ENCODE results near the gene ZNF205. TPM values are rescaled to one million over a fixed set of nuclear protein-coding genes. Genes with fewer than 3 reads are reported as not detected.
A peak's percentile ranks its signal among the peaks of the same experiment; 100 is the strongest.

The ZNF205 gene
- total and polyA plus RNA-seq, 2 of the 8 experiments (the other 6 are each of a cell fraction or from before 2014, with no cell fraction given), result 19.1 to 19.9 TPM

DNA sequence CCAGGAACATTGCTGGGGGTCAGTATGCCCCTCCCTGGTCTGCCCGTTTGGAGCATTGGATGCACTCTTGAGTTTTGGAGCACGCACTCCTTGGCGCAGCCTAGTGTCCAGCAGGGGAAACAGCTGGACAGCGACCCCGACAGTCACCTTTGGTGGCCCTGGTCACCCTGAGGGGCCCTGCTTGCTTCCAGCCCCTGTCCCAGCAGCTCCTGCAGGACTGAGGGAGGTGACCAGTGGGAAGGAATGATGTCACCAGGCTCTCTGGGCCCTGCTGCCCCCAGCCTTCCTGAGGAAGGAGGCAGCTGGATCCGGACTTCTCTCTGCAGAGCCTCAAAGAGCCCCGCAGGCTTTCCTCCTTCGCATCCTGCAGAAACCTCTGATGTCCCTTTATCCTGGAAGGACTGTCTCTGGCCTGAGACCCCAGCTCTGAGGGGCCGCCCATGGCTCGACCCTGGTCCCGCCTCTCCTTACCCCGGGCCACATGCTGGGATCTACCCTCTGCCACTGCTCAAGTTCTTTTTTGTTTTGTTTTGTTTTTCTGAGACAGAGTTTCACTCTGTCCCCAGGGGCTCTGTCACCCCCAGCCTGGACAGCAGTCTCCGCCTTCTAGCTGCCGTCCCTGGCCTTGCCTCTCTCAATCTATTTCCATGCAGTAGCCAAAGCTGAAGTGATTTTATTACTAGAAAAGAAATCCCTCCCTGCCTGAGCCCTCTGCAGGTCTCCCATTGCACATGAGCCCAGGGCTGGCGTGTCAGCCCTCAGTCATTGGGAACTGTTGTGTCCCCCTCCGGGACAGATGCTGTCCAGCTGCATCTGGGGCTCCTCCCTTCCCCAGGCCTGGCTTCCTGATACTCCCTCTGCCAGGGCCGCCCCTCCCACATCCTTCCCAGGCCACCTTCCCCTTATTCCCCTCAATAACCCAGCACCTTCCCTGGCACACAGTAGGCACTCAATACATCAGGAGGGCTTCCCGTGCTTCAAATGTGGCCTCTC lies 24.8 kb upstream of the ZNF205 start:
- Histone ChIP-seq H4K5ac (ENCODE audit: insufficient read length, low read depth, low read length) (no peak overlapping the region), H4K20me1 (replicated peaks in 1 of 2; ENCODE audit: control insufficient read depth in 1 of 2, insufficient read depth in 2 of 2, low read length in 2 of 2) (peaks cover 13 to 22% of the 10 kb centered on the region in 2 experiments), H4K8ac (ENCODE audit: extremely low read depth, insufficient read depth, low read length) (no peak overlapping the region), H3K18ac (ENCODE audit: extremely low read depth, low read length) (no peak overlapping the region), H2AFZ (ENCODE audit: low read length) (no peak overlapping the region), H2BK15ac (ENCODE audit: low read length) (no peak overlapping the region), H3K56ac (replicated peaks; ENCODE audit: insufficient read length, low read depth, low read length) (no peak overlapping the region), H2BK120ac (replicated peaks; ENCODE audit: low read depth, low read length) (no peak overlapping the region), H3K36me3 (ENCODE audit: control insufficient read depth in 2 of 4, insufficient read depth in 4 of 4, low read length in 3 of 4) (peaks cover 25 to 46% (median 38%) of the 10 kb centered on the region in 4 experiments), H3K23me2 (ENCODE audit: low read depth, low read length) (no peaks in the 10 kb centered on the region), H3K14ac (ENCODE audit: insufficient read length) (no peak overlapping the region), H2BK5ac (ENCODE audit: low read depth, low read length) (peak overlapping the region; percentile 52; the same call in 1 of the 2 replicates), H3K4me3 (ENCODE audit: extremely low read depth in 1 of 4, insufficient read depth in 2 of 4, low read depth in 3 of 4, low read length in 4 of 4) (no peak overlapping the region), H3K9ac (replicated peaks in 1 of 4; ENCODE audit: extremely low read depth in 1 of 4, low read depth in 3 of 4, low read length in 3 of 4) (no peak overlapping the region), H2AK5ac (ENCODE audit: low read depth, low read length) (no peak overlapping the region), H3K4ac (replicated peaks; ENCODE audit: insufficient read length, low read depth, low read length) (no peak overlapping the region), H3K27me3 (replicated peaks in 1 of 4; ENCODE audit: control insufficient read depth in 3 of 4, extremely low read depth in 1 of 4, insufficient read depth in 3 of 4, low read length in 3 of 4) (no peaks in the 10 kb centered on the region), H3K9me3 (ENCODE audit: insufficient read depth in 2 of 2, low read depth in 1 of 2, low read length in 1 of 2) (no peaks in the 10 kb centered on the region), H3K4me2 (ENCODE audit: insufficient read depth in 1 of 2, low read depth in 2 of 2, low read length in 2 of 2) (no peak overlapping the region), H4K91ac (replicated peaks; ENCODE audit: insufficient read length, low read length) (no peak overlapping the region), H3K23ac (ENCODE audit: insufficient read length) (no peak overlapping the region), H3K4me1 (replicated peaks in 1 of 4; ENCODE audit: control insufficient read depth in 3 of 4, insufficient read depth in 4 of 4, low read length in 3 of 4) (peaks cover 0 to 6% (median 5%) of the 10 kb centered on the region in 4 experiments; a peak in 6 of 7 replicates), H2BK20ac (ENCODE audit: low read length) (no peak overlapping the region), H3K27ac (ENCODE audit: low read depth, low read length) (no peak overlapping the region; the same call in 1 of the 2 replicates), H2BK12ac (ENCODE audit: low read depth, low read length) (no peak overlapping the region), H3K79me1 (ENCODE audit: low read depth, low read length) (peaks cover 3% of the 10 kb centered on the region), H3K79me2 (ENCODE audit: control insufficient read depth in 1 of 2, insufficient read depth in 2 of 2, low read length in 2 of 2) (peaks cover 0 to 12% of the 10 kb centered on the region in 2 experiments; a peak in 1 of 4 replicates)
- no peak for DNase-seq (ENCODE audit: low read depth in 1 of 2, low spot score in 2 of 2)
- WGBS, 2 experiments (ENCODE audit: extremely low coverage in 1 of 2, insufficient coverage in 1 of 2, insufficient read length in 1 of 2, insufficient replicate concordance in 2 of 2, low coverage in 1 of 2, low lambda C conversion rate in 2 of 2, missing lambda C conversion rate in 1 of 2), result 90% methylated on average over 17 of the region's 18 CpGs; no CpG with 5 or more reads in 1 of the 2 experiments
- CTCF ChIA-PET (ENCODE audit: partially characterized antibody), result interaction anchor here (1.0 to 36.8 kb wide), 16 partner anchors 9 to 115 kb away, joined by 3 to 619 read pairs (median 6); partner anchors contain the start of genes IL32, ZNF205, ZNF213 and ZSCAN10
- no peak for FAIRE-seq
- POLR2A ChIA-PET (ENCODE audit: partially characterized antibody), result interaction anchor here (0.5 to 8.3 kb wide), 27 partner anchors 12 to 117 kb away, joined by 3 to 137 read pairs (median 5); partner anchors contain the start of genes CLDN6, HCFC1R1, IL32 and THOC6
- TF ChIP-seq POLR2A (IDR thresholded peaks at IDR 0.05; ENCODE audit: control extremely low read depth in 1 of 2, low read depth in 2 of 2, low read length in 2 of 2), result peak in 1 of 2 experiments; percentile 72; a peak in 2 of 3 replicates
- TF ChIP-seq, protein P1, sequence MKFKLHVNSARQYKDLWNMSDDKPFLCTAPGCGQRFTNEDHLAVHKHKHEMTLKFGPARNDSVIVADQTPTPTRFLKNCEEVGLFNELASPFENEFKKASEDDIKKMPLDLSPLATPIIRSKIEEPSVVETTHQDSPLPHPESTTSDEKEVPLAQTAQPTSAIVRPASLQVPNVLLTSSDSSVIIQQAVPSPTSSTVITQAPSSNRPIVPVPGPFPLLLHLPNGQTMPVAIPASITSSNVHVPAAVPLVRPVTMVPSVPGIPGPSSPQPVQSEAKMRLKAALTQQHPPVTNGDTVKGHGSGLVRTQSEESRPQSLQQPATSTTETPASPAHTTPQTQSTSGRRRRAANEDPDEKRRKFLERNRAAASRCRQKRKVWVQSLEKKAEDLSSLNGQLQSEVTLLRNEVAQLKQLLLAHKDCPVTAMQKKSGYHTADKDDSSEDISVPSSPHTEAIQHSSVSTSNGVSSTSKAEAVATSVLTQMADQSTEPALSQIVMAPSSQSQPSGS (IDR thresholded peaks at IDR 0.05; ENCODE audit: low read length), result no peak
- TF ChIP-seq CEBPB (IDR thresholded peaks at IDR 0.05; ENCODE audit: low read depth, low read length), result no peak
- TF ChIP-seq SP1 (IDR thresholded peaks at IDR 0.05; ENCODE audit: low read depth, low read length), result no peak
- TF ChIP-seq BCL11A (IDR thresholded peaks at IDR 0.05; ENCODE audit: low read depth in 2 of 2, low read length in 2 of 2), result no peak
- no peak for TF ChIP-seq SUZ12 (IDR thresholded peaks at IDR 0.05; ENCODE audit: low read length)
- TF ChIP-seq KDM1A (IDR thresholded peaks at IDR 0.05; ENCODE audit: borderline replicate concordance, low read length), result no peak
- no peak for TF ChIP-seq POU5F1 (IDR thresholded peaks at IDR 0.05; ENCODE audit: low read depth, low read length)
- peak; percentile 59 for TF ChIP-seq POLR2AphosphoS5 (IDR thresholded peaks at IDR 0.05; ENCODE audit: low read depth, low read length)
- no peak for TF ChIP-seq HDAC6 (IDR thresholded peaks at IDR 0.05; ENCODE audit: low read depth, low read length)

Data from H1 (cell line).